ENCODE measurements around the gene DENND1C. TPM values are rescaled to one million over a fixed set of nuclear protein-coding genes. Genes with fewer than 3 reads are reported as not detected.
"Not testable (repeated sequence)": the region's sequence is repeated elsewhere in the genome, so short reads cannot be mapped to it uniquely, and the experiment has no call there.

Gene DENND1C
- total and polyA plus RNA-seq, 8 donors: 6.7 to 22.1 (median 18.8) TPM

- TF ChIP-seq, protein P1, sequence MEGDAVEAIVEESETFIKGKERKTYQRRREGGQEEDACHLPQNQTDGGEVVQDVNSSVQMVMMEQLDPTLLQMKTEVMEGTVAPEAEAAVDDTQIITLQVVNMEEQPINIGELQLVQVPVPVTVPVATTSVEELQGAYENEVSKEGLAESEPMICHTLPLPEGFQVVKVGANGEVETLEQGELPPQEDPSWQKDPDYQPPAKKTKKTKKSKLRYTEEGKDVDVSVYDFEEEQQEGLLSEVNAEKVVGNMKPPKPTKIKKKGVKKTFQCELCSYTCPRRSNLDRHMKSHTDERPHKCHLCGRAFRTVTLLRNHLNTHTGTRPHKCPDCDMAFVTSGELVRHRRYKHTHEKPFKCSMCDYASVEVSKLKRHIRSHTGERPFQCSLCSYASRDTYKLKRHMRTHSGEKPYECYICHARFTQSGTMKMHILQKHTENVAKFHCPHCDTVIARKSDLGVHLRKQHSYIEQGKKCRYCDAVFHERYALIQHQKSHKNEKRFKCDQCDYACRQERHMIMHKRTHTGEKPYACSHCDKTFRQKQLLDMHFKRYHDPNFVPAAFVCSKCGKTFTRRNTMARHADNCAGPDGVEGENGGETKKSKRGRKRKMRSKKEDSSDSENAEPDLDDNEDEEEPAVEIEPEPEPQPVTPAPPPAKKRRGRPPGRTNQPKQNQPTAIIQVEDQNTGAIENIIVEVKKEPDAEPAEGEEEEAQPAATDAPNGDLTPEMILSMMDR (IDR thresholded peaks at IDR 0.05): no peak
- ATAC-seq (no peak), DNase-seq (no peak)
- Histone ChIP-seq H3K36me3 (no peaks in the 10 kb centered on the region), H3K27me3 (no peaks in the 10 kb centered on the region), H3K27ac (no peak overlapping the region), H3K4me3 (no peak overlapping the region), H3K9me3 (no peaks in the 10 kb centered on the region), H3K4me1 (peaks cover 0 to 22% of the 10 kb centered on the region in 2 donors)
- intact Hi-C loops (cut with DNase I): loop anchor here in 1 of 2 donors (10.0 kb wide), 1 partner anchor 120 kb away; no protein-coding TSS in a partner anchor
Observed at GRCh38 chr19:6514926-6515544, 33.4 kb upstream of the DENND1C start.

- no peaks in the 10 kb centered on the region for H3K27me3 ChIP-seq
- no peak for ATAC-seq
- no peak for DNase-seq
- intact Hi-C loops (cut with DNase I): loop anchor here in 1 of 2 donors (10.0 kb wide), 1 partner anchor 121 kb away; no protein-coding TSS in a partner anchor
- H3K27ac ChIP-seq: no peak overlapping the region
- H3K4me1 ChIP-seq: peaks cover 0 to 22% of the 10 kb centered on the region in 2 donors
- TF ChIP-seq, protein P1 (IDR thresholded peaks at IDR 0.05): no peak
- H3K9me3 ChIP-seq: no peaks in the 10 kb centered on the region
- H3K36me3 ChIP-seq: no peaks in the 10 kb centered on the region
- no peak overlapping the region for H3K4me3 ChIP-seq
Observed at GRCh38 chr19:6514089-6514488, 32.5 kb upstream of the DENND1C start.

- Histone ChIP-seq H3K4me1 (peaks cover 0 to 3% of the 10 kb centered on the region in 2 donors), H3K9me3 (no peaks in the 10 kb centered on the region), H3K4me3 (no peak overlapping the region), H3K27me3 (no peaks in the 10 kb centered on the region), H3K27ac (no peak overlapping the region), H3K36me3 (no peaks in the 10 kb centered on the region)
- intact Hi-C loops (cut with DNase I): loop anchor here in 1 of 2 donors (10.0 kb wide), 1 partner anchor 124 kb away; no protein-coding TSS in a partner anchor
- no peak for DNase-seq
- TF ChIP-seq, protein P1 (IDR thresholded peaks at IDR 0.05): no peak
- no peak for ATAC-seq
Observed at GRCh38 chr19:6510618-6511017, 29.0 kb upstream of the DENND1C start.

DNA sequence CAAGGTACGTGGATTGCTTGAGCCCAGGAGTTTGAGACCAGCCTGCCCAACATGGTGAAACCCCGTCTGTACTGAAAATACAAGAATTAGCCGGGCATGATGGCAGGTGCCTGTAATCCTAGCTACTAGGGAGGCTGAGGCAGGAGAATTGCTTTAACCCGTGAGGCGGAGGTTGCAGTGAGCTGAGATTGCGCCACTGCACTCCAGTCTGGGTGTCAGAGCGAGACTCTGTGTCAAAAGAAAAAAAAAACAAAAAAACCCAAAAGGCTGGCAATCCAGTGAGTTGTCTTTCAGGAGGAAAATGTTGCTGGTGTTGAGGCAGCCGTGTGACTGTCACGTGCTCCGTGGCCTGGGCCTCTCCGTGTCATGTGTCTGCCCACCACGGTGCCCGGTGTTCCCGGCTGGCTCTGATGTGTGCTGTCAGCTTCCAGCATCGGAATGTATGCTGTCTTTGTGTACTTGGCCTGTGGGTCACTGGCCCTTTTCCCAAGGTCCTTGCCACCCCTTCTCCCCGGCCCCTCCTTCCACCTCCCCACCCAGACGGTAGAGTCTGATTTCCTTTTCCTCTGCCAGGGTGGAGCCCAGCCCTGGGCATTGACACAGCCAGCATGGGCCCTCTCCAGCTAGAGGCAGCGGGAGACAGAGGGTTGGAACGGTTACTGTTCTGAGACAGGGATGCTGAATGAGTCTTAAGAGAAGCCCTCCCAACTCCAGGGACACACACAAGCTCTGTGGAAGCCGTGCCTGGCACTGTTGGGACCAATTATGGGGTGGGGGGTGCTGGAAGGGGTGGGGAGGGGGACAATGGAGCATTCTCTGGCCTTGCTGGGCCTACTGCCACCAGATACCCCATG is 27.8 kb upstream of the DENND1C start:
- peak; percentile 76 for ATAC-seq
- intact Hi-C loops (cut with DNase I): no loop called here
- Histone ChIP-seq H3K36me3 (no peaks in the 10 kb centered on the region), H3K4me1 (peaks cover 0 to 3% of the 10 kb centered on the region in 2 donors), H3K27ac (peak overlapping the region in 1 of 2 donors; percentile 33), H3K9me3 (no peaks in the 10 kb centered on the region), H3K4me3 (no peak overlapping the region), H3K27me3 (peaks cover 0 to 2% of the 10 kb centered on the region in 2 donors)
- TF ChIP-seq, protein P1 (IDR thresholded peaks at IDR 0.05): no peak
- peak in 1 of 4 donors; percentile 71 for DNase-seq

- intact Hi-C loops (cut with DNase I); ATAC-seq; H3K4me3 ChIP-seq; H3K36me3 ChIP-seq; H3K27ac ChIP-seq; H3K9me3 ChIP-seq; H3K4me1 ChIP-seq; DNase-seq: not testable (repeated sequence)
- H3K27me3 ChIP-seq: peaks cover 0 to 13% of the 10 kb centered on the region in 2 donors
Observed at GRCh38 chr19:6508028-6508771, 26.6 kb upstream of the DENND1C start.

Measured in left lung (tissue), 10 donors.